GM23338 (cell line): Measurements from ENCODE around the gene GNPDA2.

Experiments used
- CTCF ChIP-seq, 2 experiments: fragments of 200-600 bp in 1 of 2; sonication (generic) in 1 of 2; conservative IDR thresholded peaks; 2 replicates each; pipeline versions ENCODE4 v1.5.1 to v1.6.1; 2016 to 2017; ENCODE audit warnings: antibody characterized with exemption in 2 of 2, low read depth in 2 of 2, mild to moderate bottlenecking in 2 of 2, moderate library complexity in 1 of 2
- EZH2 ChIP-seq: fragments of 200-600 bp; sonication (generic); IDR thresholded peaks from one replicate; pipeline ENCODE4 v1.8.0; 2017; ENCODE audit warnings: antibody characterized with exemption, mild to moderate bottlenecking, low read depth; ENCODE audit not compliant: unreplicated experiment
- EZH2phosphoT487 ChIP-seq: fragments of 200-600 bp; sonication (generic); IDR thresholded peaks from one replicate; pipeline ENCODE4 v1.8.1; 2018; ENCODE audit warnings: antibody characterized with exemption; ENCODE audit not compliant: unreplicated experiment
- JUNB ChIP-seq: IDR thresholded peaks from one replicate; pipeline ENCODE4 v1.6.1; 2016; ENCODE audit warnings: antibody characterized with exemption; ENCODE audit not compliant: unreplicated experiment
- NANOG ChIP-seq: IDR thresholded peaks from 2 replicates; pipeline ENCODE4 v1.6.1; 2016; ENCODE audit warnings: antibody characterized with exemption, borderline replicate concordance
- POLR2AphosphoS5 ChIP-seq: IDR thresholded peaks from 2 replicates; pipeline ENCODE4 v1.6.1; 2016; ENCODE audit warnings: antibody characterized with exemption, low read depth
- REST ChIP-seq: IDR thresholded peaks from one replicate; pipeline ENCODE4 v1.6.1; 2018; ENCODE audit warnings: antibody characterized with exemption; ENCODE audit not compliant: unreplicated experiment
- STAT1 ChIP-seq: IDR thresholded peaks from one replicate; pipeline ENCODE4 v1.6.1; 2016; ENCODE audit warnings: antibody characterized with exemption; ENCODE audit not compliant: unreplicated experiment

- TF ChIP-seq CTCF (conservative IDR thresholded peaks at IDR 0.05; ENCODE audit: low read depth in 2 of 2) = no peak
- no peak for TF ChIP-seq EZH2phosphoT487
- TF ChIP-seq JUNB = no peak
- TF ChIP-seq REST = no peak
- no peak for TF ChIP-seq NANOG
- TF ChIP-seq POLR2AphosphoS5 = no peak
- TF ChIP-seq EZH2 = no peak
- no peak for TF ChIP-seq STAT1
Measured at GRCh38 chr4:44660396-44660795, 66.0 kb downstream of the GNPDA2 start.
